CD14-positive monocyte (primary cell): ENCODE data around the gene NLGN4Y. TPM values are rescaled to one million over a fixed set of nuclear protein-coding genes. Genes with fewer than 3 reads are reported as not detected.
"Not testable (repeated sequence)": the region's sequence is repeated elsewhere in the genome, so short reads cannot be mapped to it uniquely, and the experiment has no call there.

Experiments used
- DNase-seq, 3 donors: peaks; one replicate each; pipeline ENCODE4 v3.0.0-alpha.2; 2011 to 2022
- H2AFZ ChIP-seq: 2 replicates; pipeline ENCODE4 v1.6.0; 2012; ENCODE audit warnings: mild to moderate bottlenecking, low read depth, low read length, inconsistent platforms; ENCODE audit not compliant: insufficient read depth, poor library complexity, severe bottlenecking
- H3K27ac ChIP-seq, 2 donors: 1 replicate in 1 of 2; 2 replicates in 1 of 2; pipeline ENCODE4 v1.5.1; 2012 to 2013; ENCODE audit warnings: low read length in 2 of 2, control low read depth in 1 of 2, inconsistent platforms in 1 of 2, low read depth in 1 of 2, mild to moderate bottlenecking in 1 of 2
- H3K27me3 ChIP-seq, 2 donors: one replicate each; pipeline versions ENCODE4 v1.6.0 to v1.6.1; 2011 to 2013; ENCODE audit warnings: low read length in 2 of 2; ENCODE audit not compliant: control insufficient read depth in 2 of 2, insufficient read depth in 2 of 2
- H3K36me3 ChIP-seq, 2 donors: replicated peaks in 1 of 2; 1 replicate in 1 of 2; 2 replicates in 1 of 2; pipeline versions ENCODE4 v1.5.1 to v1.6.1; 2012 to 2013; ENCODE audit warnings: low read length in 2 of 2, control low read depth in 1 of 2, inconsistent platforms in 1 of 2, mild to moderate bottlenecking in 1 of 2; ENCODE audit not compliant: insufficient read depth in 2 of 2, control insufficient read depth in 1 of 2
- H3K4me1 ChIP-seq, 2 donors: 1 replicate in 1 of 2; 2 replicates in 1 of 2; pipeline versions ENCODE4 v1.5.1 to v1.6.1; 2012 to 2013; ENCODE audit warnings: low read length in 2 of 2, control low read depth in 1 of 2, inconsistent platforms in 1 of 2, mild to moderate bottlenecking in 1 of 2, moderate library complexity in 1 of 2; ENCODE audit not compliant: insufficient read depth in 2 of 2, control insufficient read depth in 1 of 2
- H3K4me2 ChIP-seq: replicated peaks from 2 replicates; pipeline ENCODE3; 2012; ENCODE audit warnings: low read length, moderate library complexity, mild to moderate bottlenecking; ENCODE audit not compliant: poor library complexity, severe bottlenecking; ENCODE audit errors: extremely low read depth
- H3K4me3 ChIP-seq, 3 experiments: fragments of 200-600 bp in 1 of 3; sonication (generic) in 1 of 3; replicated peaks in 1 of 3; 1 replicate in 2 of 3; 2 replicates in 1 of 3; pipeline ENCODE4 v1.5.1; 2011 to 2013; ENCODE audit warnings: low read length in 3 of 3, mild to moderate bottlenecking in 3 of 3, control low read depth in 2 of 3, low read depth in 2 of 3, inconsistent platforms in 1 of 3, moderate library complexity in 1 of 3
- H3K79me2 ChIP-seq: 2 replicates; pipeline ENCODE4 v1.6.0; 2012; ENCODE audit warnings: mild to moderate bottlenecking, control low read depth, inconsistent platforms, low read length, moderate library complexity; ENCODE audit not compliant: insufficient read depth
- H3K9ac ChIP-seq: 2 replicates; pipeline ENCODE4 v1.6.0; 2017; ENCODE audit warnings: low read length, mild to moderate bottlenecking; ENCODE audit not compliant: insufficient read depth, poor library complexity, severe bottlenecking
- H3K9me3 ChIP-seq, 2 donors: replicated peaks in 1 of 2; 1 replicate in 1 of 2; 2 replicates in 1 of 2; pipeline versions ENCODE4 v1.5.1 to v1.6.1; 2012 to 2013; ENCODE audit warnings: low read length in 2 of 2, control low read depth in 1 of 2; ENCODE audit not compliant: control insufficient read depth in 1 of 2, insufficient read depth in 1 of 2
- H4K20me1 ChIP-seq: 2 replicates; pipeline ENCODE4 v1.6.0; 2012; ENCODE audit warnings: mild to moderate bottlenecking, low read length, control low read depth, moderate library complexity; ENCODE audit not compliant: insufficient read depth
- H3K27ac Mint-ChIP-seq, 7 donors: one replicate each; pipeline ENCODE4 v1.8.0; 2020; ENCODE audit warnings: mild to moderate bottlenecking in 7 of 7, mixed read lengths in 7 of 7, moderate library complexity in 6 of 7, inconsistent platforms in 2 of 7
- H3K27me3 Mint-ChIP-seq, 3 donors: one replicate each; pipeline ENCODE4 v1.8.0; 2021 to 2022; ENCODE audit warnings: low read depth in 3 of 3, mild to moderate bottlenecking in 3 of 3, mixed read lengths in 3 of 3, moderate library complexity in 3 of 3, inconsistent platforms in 1 of 3
- H3K36me3 Mint-ChIP-seq, 2 donors: one replicate each; pipeline ENCODE4 v1.8.0; 2020; ENCODE audit warnings: mixed read lengths in 2 of 2, inconsistent platforms in 1 of 2, mild to moderate bottlenecking in 1 of 2
- H3K4me1 Mint-ChIP-seq: one replicate; pipeline ENCODE4 v1.8.0; 2020; ENCODE audit warnings: mild to moderate bottlenecking, mixed read lengths
- H3K4me3 Mint-ChIP-seq, 2 donors: one replicate each; pipeline ENCODE4 v1.8.0; 2020; ENCODE audit warnings: mild to moderate bottlenecking in 2 of 2, mixed read lengths in 2 of 2, moderate library complexity in 1 of 2
- H3K9me3 Mint-ChIP-seq, 7 donors: one replicate each; pipeline ENCODE4 v1.8.0; 2020 to 2022; ENCODE audit warnings: mixed read lengths in 7 of 7, mild to moderate bottlenecking in 6 of 7, moderate library complexity in 6 of 7, inconsistent platforms in 2 of 7
- WGBS: methylation state at CpG from one replicate; pipeline ENCODE4 v1.1.5; 2013; ENCODE audit warnings: missing lambda C conversion rate; ENCODE audit not compliant: insufficient coverage; 5-methylcytosine and 5-hydroxymethylcytosine counted together
- intact Hi-C, 2 donors: fragments of 100-400 bp; cut with micrococcal nuclease; formaldehyde crosslinking; loops; one replicate each; pipeline versions ENCODE4 v1.15.0 to v1.15.1; 2023
- polyA plus RNA-seq, 3 donors: library from polyadenylated mRNA; depleted of rRNA in 1 of 3; unstranded in 2 of 3; stranded (reverse) in 1 of 3; fragments of 300-500 nt in 2 of 3; fragments of >200 nt in 1 of 3; fragmentation: Illumina TruSeq in 2 of 3; gene quantifications; 1 replicate in 2 of 3; 2 replicates in 1 of 3; pipeline ENCODE4 v1.2.3, GENCODE V29; 2012 to 2021
- TF ChIP-seq, protein P1 (sequence below): fragments of 200-600 bp; IDR thresholded peaks from one replicate; pipeline ENCODE4 v1.8.0; 2022; ENCODE audit warnings: antibody characterized with exemption, mild to moderate bottlenecking

The NLGN4Y gene
- polyA plus RNA-seq, 3 donors, result not detected

GRCh38 chrY:14860448-14860847 lies 336.1 kb downstream of the NLGN4Y start:
- Histone ChIP-seq H3K4me1 (no peaks in the 10 kb centered on the region), H3K9me3 (peaks cover 0 to 3% of the 10 kb centered on the region in 2 donors), H3K27me3 (no peaks in the 10 kb centered on the region), H3K79me2 (no peaks in the 10 kb centered on the region), H4K20me1 (no peaks in the 10 kb centered on the region), H3K4me3 (no peak overlapping the region), H3K9ac (no peak overlapping the region), H3K4me2 (no peak overlapping the region), H3K27ac (no peak overlapping the region), H3K36me3 (no peaks in the 10 kb centered on the region), H2AFZ (no peak overlapping the region)
- TF ChIP-seq, protein P1, sequence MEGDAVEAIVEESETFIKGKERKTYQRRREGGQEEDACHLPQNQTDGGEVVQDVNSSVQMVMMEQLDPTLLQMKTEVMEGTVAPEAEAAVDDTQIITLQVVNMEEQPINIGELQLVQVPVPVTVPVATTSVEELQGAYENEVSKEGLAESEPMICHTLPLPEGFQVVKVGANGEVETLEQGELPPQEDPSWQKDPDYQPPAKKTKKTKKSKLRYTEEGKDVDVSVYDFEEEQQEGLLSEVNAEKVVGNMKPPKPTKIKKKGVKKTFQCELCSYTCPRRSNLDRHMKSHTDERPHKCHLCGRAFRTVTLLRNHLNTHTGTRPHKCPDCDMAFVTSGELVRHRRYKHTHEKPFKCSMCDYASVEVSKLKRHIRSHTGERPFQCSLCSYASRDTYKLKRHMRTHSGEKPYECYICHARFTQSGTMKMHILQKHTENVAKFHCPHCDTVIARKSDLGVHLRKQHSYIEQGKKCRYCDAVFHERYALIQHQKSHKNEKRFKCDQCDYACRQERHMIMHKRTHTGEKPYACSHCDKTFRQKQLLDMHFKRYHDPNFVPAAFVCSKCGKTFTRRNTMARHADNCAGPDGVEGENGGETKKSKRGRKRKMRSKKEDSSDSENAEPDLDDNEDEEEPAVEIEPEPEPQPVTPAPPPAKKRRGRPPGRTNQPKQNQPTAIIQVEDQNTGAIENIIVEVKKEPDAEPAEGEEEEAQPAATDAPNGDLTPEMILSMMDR, result no peak
- H3K4me3 Mint-ChIP-seq, result no peak overlapping the region
- no peaks in the 10 kb centered on the region for H3K4me1 Mint-ChIP-seq
- peaks cover 0 to 4% (median 0%) of the 10 kb centered on the region in 7 donors for H3K9me3 Mint-ChIP-seq
- intact Hi-C loops, result no loop called here
- no peak for DNase-seq
- H3K36me3 Mint-ChIP-seq, result no peaks in the 10 kb centered on the region
- no peaks in the 10 kb centered on the region for H3K27me3 Mint-ChIP-seq
- no peak overlapping the region for H3K27ac Mint-ChIP-seq

DNA sequence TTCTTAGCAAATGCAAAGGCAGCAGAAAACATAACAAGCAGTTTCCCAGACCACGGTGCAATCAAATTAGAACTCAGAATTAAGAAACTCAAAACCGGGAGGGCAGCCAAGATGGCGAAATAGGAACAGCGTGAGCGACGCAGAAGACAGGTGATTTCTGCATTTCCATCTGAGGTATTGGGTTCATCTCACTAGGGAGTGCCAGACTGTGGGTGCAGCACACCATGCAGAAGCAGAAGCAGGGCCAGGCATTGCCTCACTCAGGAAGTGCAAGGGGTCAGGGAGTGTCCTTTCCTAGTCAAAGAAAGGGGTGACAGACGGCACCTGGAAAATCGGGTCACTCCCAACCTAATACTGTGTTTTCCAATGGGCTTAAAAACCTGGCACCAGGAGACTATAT lies 336.7 kb downstream of the NLGN4Y start:
- H2AFZ ChIP-seq, H3K27ac Mint-ChIP-seq, DNase-seq, H3K9me3 Mint-ChIP-seq, H4K20me1 ChIP-seq, intact Hi-C loops, H3K36me3 Mint-ChIP-seq, H3K9me3 ChIP-seq, H3K4me1 Mint-ChIP-seq, H3K36me3 ChIP-seq, H3K27me3 Mint-ChIP-seq, H3K9ac ChIP-seq, H3K4me2 ChIP-seq, H3K27me3 ChIP-seq, H3K27ac ChIP-seq, H3K4me1 ChIP-seq, H3K4me3 Mint-ChIP-seq, H3K79me2 ChIP-seq, H3K4me3 ChIP-seq: not testable (repeated sequence)
- WGBS, result 87% methylated on average over 6 of the region's 8 CpGs
